Neural progenitor cell (in vitro differentiated cells): ENCODE data around the gene SRSF12. TPM values are rescaled to one million over a fixed set of nuclear protein-coding genes. Genes with fewer than 3 reads are reported as not detected.

Experiments used
- DNase-seq: peaks from one replicate; pipeline ENCODE4 v3.0.0-alpha.2; 2016; ENCODE audit warnings: low spot score
- H2AFZ ChIP-seq: fragments of 200-600 bp; sonication (generic); replicated peaks from 2 replicates; pipeline ENCODE4 v1.6.1; 2016; ENCODE audit warnings: antibody characterized with exemption
- H3F3A ChIP-seq: fragments of 200-600 bp; sonication (generic); 2 replicates; pipeline ENCODE4 v1.6.1; 2016; ENCODE audit warnings: antibody characterized with exemption, low read depth
- H3K27ac ChIP-seq: fragments of 200-600 bp; sonication (generic); 2 replicates; pipeline ENCODE4 v1.5.1; 2016; ENCODE audit warnings: mild to moderate bottlenecking
- H3K27me3 ChIP-seq: fragments of 200-600 bp; sonication (generic); 2 replicates; pipeline ENCODE4 v1.6.1; 2016; ENCODE audit warnings: mild to moderate bottlenecking, moderate library complexity
- H3K36me3 ChIP-seq: fragments of 200-600 bp; sonication (generic); 2 replicates; pipeline ENCODE4 v1.5.1; 2016
- H3K4me1 ChIP-seq: fragments of 200-600 bp; sonication (generic); 2 replicates; pipeline ENCODE4 v1.6.1; 2016; ENCODE audit warnings: mixed run types
- H3K4me2 ChIP-seq: fragments of 200-600 bp; sonication (generic); 2 replicates; pipeline ENCODE4 v1.6.1; 2016
- H3K4me3 ChIP-seq: fragments of 200-600 bp; sonication (generic); 2 replicates; pipeline ENCODE4 v1.5.1; 2016
- H3K79me2 ChIP-seq: fragments of 200-600 bp; sonication (generic); 2 replicates; pipeline ENCODE4 v1.6.1; 2016; ENCODE audit warnings: low read depth
- H3K9ac ChIP-seq: fragments of 200-600 bp; sonication (generic); 2 replicates; pipeline ENCODE4 v1.6.1; 2016
- H3K9me3 ChIP-seq: fragments of 200-600 bp; sonication (generic); 2 replicates; pipeline ENCODE4 v1.5.1; 2016; ENCODE audit warnings: low read depth
- H4K20me1 ChIP-seq: fragments of 200-600 bp; sonication (generic); 2 replicates; pipeline ENCODE4 v1.6.1; 2016; ENCODE audit warnings: low read depth
- H3K27ac Mint-ChIP-seq: 3 replicates; pipeline ENCODE4 v1.8.0; 2021; ENCODE audit warnings: mixed read lengths
- H3K27me3 Mint-ChIP-seq: 2 replicates; pipeline ENCODE4 v1.8.0; 2022; ENCODE audit warnings: low read depth, mild to moderate bottlenecking, inconsistent platforms, moderate library complexity, mixed read lengths; ENCODE audit not compliant: insufficient read depth
- H3K36me3 Mint-ChIP-seq: 3 replicates; pipeline ENCODE4 v1.8.0; 2021; ENCODE audit warnings: mixed read lengths
- H3K4me1 Mint-ChIP-seq: 3 replicates; pipeline ENCODE4 v1.8.0; 2021; ENCODE audit warnings: mixed read lengths
- H3K4me3 Mint-ChIP-seq: 3 replicates; pipeline ENCODE4 v1.8.0; 2021; ENCODE audit warnings: mild to moderate bottlenecking, moderate library complexity, mixed read lengths
- H3K9me3 Mint-ChIP-seq: 3 replicates; pipeline ENCODE4 v1.8.0; 2020; ENCODE audit warnings: mixed read lengths
- CTCF ChIP-seq: fragments of 200-600 bp; sonication (generic); IDR thresholded peaks from 2 replicates; pipeline ENCODE4 v1.5.1; 2017; ENCODE audit warnings: antibody characterized with exemption, mild to moderate bottlenecking
- EZH2 ChIP-seq: fragments of 200-600 bp; sonication (generic); IDR thresholded peaks from 2 replicates; pipeline ENCODE4 v1.6.1; 2017; ENCODE audit warnings: antibody characterized with exemption, mild to moderate bottlenecking, moderate library complexity
- EZH2phosphoT487 ChIP-seq: fragments of 200-600 bp; sonication (generic); IDR thresholded peaks from 2 replicates; pipeline ENCODE4 v1.6.1; 2017; ENCODE audit warnings: antibody characterized with exemption
- total RNA-seq: library from RNA; depleted of rRNA; stranded (reverse); fragments of >200 nt; gene quantifications from 2 replicates; pipeline ENCODE4 v1.2.3, GENCODE V29; 2015; ENCODE audit warnings: low replicate concordance

SRSF12 gene
- total RNA-seq, 1 donor from 2014 or later, result 23.2 TPM

GRCh38 chr6:89082486-89082891, 35.4 kb downstream of the SRSF12 start:
- peaks cover 22% of the 10 kb centered on the region for H3K36me3 Mint-ChIP-seq
- H3K4me2 ChIP-seq, result peak overlapping the region; percentile 82
- no peaks in the 10 kb centered on the region for H3K9me3 ChIP-seq
- peak overlapping the region; percentile 92 for H3K4me3 Mint-ChIP-seq
- no peak overlapping the region for H3K27ac ChIP-seq
- H3K27me3 ChIP-seq, result no peaks in the 10 kb centered on the region
- H3F3A ChIP-seq, result peaks cover 46% of the 10 kb centered on the region
- no peaks in the 10 kb centered on the region for H3K9me3 Mint-ChIP-seq
- TF ChIP-seq EZH2, result no peak
- no peak for TF ChIP-seq EZH2phosphoT487
- no peak for TF ChIP-seq CTCF
- H3K4me1 ChIP-seq, result peaks cover 19% of the 10 kb centered on the region
- peaks cover 52% of the 10 kb centered on the region for H4K20me1 ChIP-seq
- H3K27me3 Mint-ChIP-seq, result peaks cover 9% of the 10 kb centered on the region
- H3K36me3 ChIP-seq, result peaks cover 10% of the 10 kb centered on the region
- H3K9ac ChIP-seq, result peak overlapping the region; percentile 59
- H3K4me1 Mint-ChIP-seq, result peaks cover 28% of the 10 kb centered on the region
- no peak for DNase-seq
- H3K4me3 ChIP-seq, result peak overlapping the region; percentile 76
- peak overlapping the region; percentile 3 for H3K27ac Mint-ChIP-seq
- no peak overlapping the region for H2AFZ ChIP-seq
- peaks cover 48% of the 10 kb centered on the region for H3K79me2 ChIP-seq

GRCh38 chr6:89081423-89082322, 36.2 kb downstream of the SRSF12 start:
- H3K4me3 Mint-ChIP-seq, result peak overlapping the region; percentile 92
- H3K4me1 Mint-ChIP-seq, result peaks cover 28% of the 10 kb centered on the region
- H3K36me3 Mint-ChIP-seq, result peaks cover 22% of the 10 kb centered on the region
- Histone ChIP-seq H3K27ac (peak overlapping the region; percentile 91), H3K79me2 (peaks cover 48% of the 10 kb centered on the region), H3K4me1 (peaks cover 19% of the 10 kb centered on the region), H3K9me3 (no peaks in the 10 kb centered on the region), H3K9ac (peak overlapping the region; percentile 78), H4K20me1 (peaks cover 49% of the 10 kb centered on the region), H3K4me3 (peak overlapping the region; percentile 76), H2AFZ (no peak overlapping the region), H3F3A (peaks cover 39% of the 10 kb centered on the region), H3K27me3 (no peaks in the 10 kb centered on the region), H3K4me2 (peak overlapping the region; percentile 82), H3K36me3 (peaks cover 10% of the 10 kb centered on the region)
- no peaks in the 10 kb centered on the region for H3K9me3 Mint-ChIP-seq
- TF ChIP-seq EZH2phosphoT487 (no peak), CTCF (peak; percentile 37)
- peak; percentile 94 for DNase-seq
- H3K27me3 Mint-ChIP-seq, result peaks cover 11% of the 10 kb centered on the region
- H3K27ac Mint-ChIP-seq, result peak overlapping the region; percentile 3

GRCh38 chr6:89081129-89081422, 36.8 kb downstream of the SRSF12 start:
- Histone ChIP-seq H3K27ac (peak overlapping the region; percentile 91), H3K9me3 (no peaks in the 10 kb centered on the region), H3F3A (peaks cover 36% of the 10 kb centered on the region), H2AFZ (no peak overlapping the region), H3K4me1 (peaks cover 19% of the 10 kb centered on the region), H3K9ac (peak overlapping the region; percentile 78), H3K79me2 (peaks cover 48% of the 10 kb centered on the region), H3K27me3 (no peaks in the 10 kb centered on the region), H3K4me2 (peak overlapping the region; percentile 82), H4K20me1 (peaks cover 43% of the 10 kb centered on the region), H3K4me3 (peak overlapping the region; percentile 76), H3K36me3 (peaks cover 10% of the 10 kb centered on the region)
- Mint-ChIP-seq H3K4me3 (peak overlapping the region; percentile 96), H3K27ac (no peak overlapping the region), H3K36me3 (peaks cover 22% of the 10 kb centered on the region), H3K4me1 (peaks cover 28% of the 10 kb centered on the region), H3K27me3 (peaks cover 11% of the 10 kb centered on the region), H3K9me3 (no peaks in the 10 kb centered on the region)
- TF ChIP-seq EZH2 (no peak), CTCF (no peak), EZH2phosphoT487 (no peak)
- DNase-seq, result no peak
